ENCODE results near the gene SPATS2L.
"Not testable (repeated sequence)": the region's sequence is repeated elsewhere in the genome, so short reads cannot be mapped to it uniquely, and the experiment has no call there.

SPATS2L gene

GRCh38 chr2:200320991-200321390 is 14.5 kb downstream of the SPATS2L start:
- no peak for DNase-seq

- DNase-seq = no peak
Measured at GRCh38 chr2:200321780-200322534, 15.5 kb downstream of the SPATS2L start.

- DNase-seq = no peak
Measured at GRCh38 chr2:200322607-200323006, 16.1 kb downstream of the SPATS2L start.

GRCh38 chr2:200324362-200324761 is 17.9 kb downstream of the SPATS2L start:
- no peak for DNase-seq

- DNase-seq = no peak
Measured at GRCh38 chr2:200329384-200329783, 22.9 kb downstream of the SPATS2L start.

GRCh38 chr2:200329798-200330197 is 23.3 kb downstream of the SPATS2L start:
- DNase-seq = no peak

GRCh38 chr2:200330351-200331060 is 24.0 kb downstream of the SPATS2L start:
- no peak for DNase-seq

GRCh38 chr2:200331061-200331400 is 24.5 kb downstream of the SPATS2L start:
- DNase-seq = no peak

- DNase-seq = no peak
Measured at GRCh38 chr2:200335657-200336056, 29.2 kb downstream of the SPATS2L start.

- DNase-seq = no peak
Measured at GRCh38 chr2:200336980-200337615, 30.6 kb downstream of the SPATS2L start.

- no peak for DNase-seq
Measured at GRCh38 chr2:200337621-200338020, 31.1 kb downstream of the SPATS2L start.

GRCh38 chr2:200338692-200339091 is 32.2 kb downstream of the SPATS2L start:
- DNase-seq = no peak

- no peak for DNase-seq
Measured at GRCh38 chr2:200340508-200341224, 34.2 kb downstream of the SPATS2L start.

- no peak for DNase-seq
Measured at GRCh38 chr2:200341376-200341775, 34.9 kb downstream of the SPATS2L start.

- no peak for DNase-seq
Measured at GRCh38 chr2:200342235-200342634, 35.7 kb downstream of the SPATS2L start.

- DNase-seq = no peak
Measured at GRCh38 chr2:200342654-200343053, 36.2 kb downstream of the SPATS2L start.

GRCh38 chr2:200344202-200344601 is 37.7 kb downstream of the SPATS2L start:
- DNase-seq = not testable (repeated sequence)

- DNase-seq = no peak
Measured at GRCh38 chr2:200345975-200346374, 39.5 kb downstream of the SPATS2L start.

GRCh38 chr2:200347301-200347700 is 40.8 kb downstream of the SPATS2L start:
- DNase-seq = no peak

GRCh38 chr2:200348897-200349563 is 42.5 kb downstream of the SPATS2L start:
- no peak for DNase-seq

- no peak for DNase-seq
Measured at GRCh38 chr2:200349868-200350267, 43.4 kb downstream of the SPATS2L start.

GRCh38 chr2:200350850-200351285 is 44.4 kb downstream of the SPATS2L start:
- no peak for DNase-seq

GRCh38 chr2:200351815-200352214 is 45.3 kb downstream of the SPATS2L start:
- no peak for DNase-seq
